GM21423 (cell line): ENCODE data around the gene CDH11.

Source experiments
- ATAC-seq: cut with Tn5 transposase; IDR thresholded peaks from one replicate; pipeline ENCODE4 v1.9.1; 2021; ENCODE audit warnings: mild to moderate bottlenecking, moderate library complexity; ENCODE audit not compliant: unreplicated experiment

Gene CDH11

DNA sequence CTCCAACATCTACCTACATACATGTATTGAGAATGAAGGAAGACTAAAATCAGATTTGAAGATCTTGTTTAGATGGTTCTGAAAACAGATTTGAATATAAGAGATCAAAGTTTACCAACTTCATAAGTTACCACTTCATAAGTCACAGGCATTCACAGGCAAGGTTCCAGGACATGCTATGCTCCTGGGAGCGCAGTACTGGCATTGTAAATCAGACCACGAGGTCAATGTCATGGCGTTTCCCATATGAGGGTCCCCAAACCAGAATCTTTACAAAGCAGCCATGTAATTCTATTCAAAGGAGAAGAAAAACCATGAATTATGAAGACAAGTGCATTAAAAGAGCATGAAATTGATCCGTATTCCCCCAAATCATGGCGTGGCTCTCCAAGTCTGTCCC, 3.0 kb downstream of the CDH11 start:
- no peak for ATAC-seq

DNA sequence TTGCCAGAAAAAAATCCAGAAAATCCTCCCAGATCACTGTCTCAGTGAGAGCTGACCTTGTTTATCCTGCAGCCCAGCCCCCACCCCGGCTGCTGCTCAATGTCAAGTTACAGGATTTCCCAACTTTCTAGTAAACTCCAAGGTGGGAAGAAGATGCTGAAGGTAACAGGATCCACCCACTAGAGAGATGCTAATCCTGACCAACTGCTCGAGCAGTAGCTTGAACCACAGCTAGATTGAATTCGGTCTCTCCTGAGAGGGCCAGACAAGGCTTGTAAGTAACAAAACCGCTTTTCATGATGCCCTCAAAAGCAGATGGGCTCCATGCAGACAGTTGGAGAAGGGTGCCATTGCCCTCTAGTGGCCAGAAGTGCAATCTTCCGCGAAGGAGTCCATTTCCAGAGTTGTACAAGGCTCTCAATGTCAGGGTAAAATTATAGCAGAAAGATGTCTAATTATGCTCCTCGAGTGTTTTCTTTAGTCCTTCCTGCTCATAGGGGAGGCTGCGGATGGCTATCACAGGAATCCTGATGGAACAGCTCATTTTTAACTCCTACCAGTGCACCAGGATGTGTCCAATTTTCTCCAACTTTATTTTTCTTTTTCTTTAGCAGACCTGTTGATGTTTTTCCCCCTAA, 3.9 kb downstream of the CDH11 start:
- ATAC-seq = peak; percentile 81

- ATAC-seq = no peak
Observed at GRCh38 chr16:65116818-65117430, 4.9 kb downstream of the CDH11 start.

GRCh38 chr16:65116216-65116615, 5.6 kb downstream of the CDH11 start:
- ATAC-seq = no peak

DNA sequence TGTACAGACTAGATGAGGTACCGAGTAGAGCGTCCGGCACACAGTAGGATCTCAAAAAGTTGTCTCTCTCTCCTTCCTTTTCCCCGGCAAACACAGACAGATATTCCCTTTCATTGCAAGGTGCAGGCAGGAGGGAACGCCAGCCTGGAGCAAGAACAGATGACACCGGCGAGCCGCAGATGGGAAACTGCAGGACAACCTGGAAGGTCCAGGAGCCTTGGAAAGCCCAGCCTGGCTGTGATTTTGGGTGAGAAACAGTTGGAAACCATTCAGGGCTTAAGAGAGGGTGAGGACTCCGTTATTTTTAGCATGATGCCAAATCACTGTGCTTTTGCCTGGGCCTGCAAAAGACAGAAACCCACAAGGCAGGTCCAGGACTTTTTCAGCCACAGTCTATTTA, 7.3 kb downstream of the CDH11 start:
- no peak for ATAC-seq

DNA sequence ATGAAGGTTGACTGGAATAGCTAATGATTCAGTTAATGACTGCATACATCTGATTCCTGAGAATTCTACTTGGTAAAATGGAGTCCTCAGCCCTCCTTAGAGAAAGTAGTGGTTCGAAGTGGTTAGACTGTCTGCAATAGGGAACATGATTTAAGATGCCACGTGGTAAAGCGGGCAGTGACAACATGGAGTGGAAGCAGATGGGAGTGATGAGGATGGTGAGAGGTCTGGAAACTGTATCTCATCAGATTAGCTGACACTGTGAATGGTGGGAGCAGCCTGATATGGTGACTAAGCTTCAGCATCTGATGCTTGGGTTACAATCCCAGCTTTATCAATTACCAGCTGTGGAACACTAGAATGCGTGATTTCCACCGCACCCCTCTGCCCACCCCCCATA, 8.4 kb downstream of the CDH11 start:
- no peak for ATAC-seq

DNA sequence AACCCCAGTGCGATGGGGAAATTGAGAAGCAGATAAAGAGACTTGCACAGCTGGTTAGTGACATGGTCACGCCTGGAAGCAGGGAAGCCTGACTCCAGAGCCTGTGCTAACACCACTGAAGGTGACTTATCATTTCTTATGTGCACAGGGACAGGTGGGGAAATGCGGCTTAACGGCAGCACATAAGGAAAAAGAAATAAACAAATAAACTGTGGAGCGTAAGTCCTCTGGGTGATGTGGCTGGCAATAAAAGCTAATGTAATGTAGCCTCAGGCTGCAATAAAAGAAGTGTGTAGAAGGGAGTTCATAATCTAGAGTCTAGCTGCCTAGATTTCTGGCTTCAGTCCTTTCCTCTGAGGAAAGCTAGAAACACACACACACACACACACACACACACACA, 10.6 kb downstream of the CDH11 start:
- ATAC-seq = no peak

- no peak for ATAC-seq
Observed at GRCh38 chr16:65106757-65107156, 15.1 kb downstream of the CDH11 start.

DNA sequence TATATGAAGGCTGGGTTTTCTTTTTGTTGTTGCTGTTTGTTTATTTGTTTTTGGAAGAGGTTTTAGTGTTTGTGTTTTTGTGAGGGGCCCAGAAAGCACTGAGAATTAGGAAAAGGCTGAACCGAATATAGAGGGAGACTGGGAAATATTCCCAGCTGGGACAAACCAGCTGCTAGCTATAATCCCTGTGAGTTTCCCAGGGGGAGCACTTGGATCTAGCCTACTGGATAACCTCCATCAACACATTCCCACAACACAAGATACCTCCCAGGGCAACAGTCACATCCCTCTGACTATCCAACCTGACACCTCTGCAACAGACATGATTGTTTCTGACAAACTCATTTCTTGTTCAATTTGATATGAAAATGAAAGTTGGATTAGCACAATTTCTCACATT, 16.7 kb downstream of the CDH11 start:
- no peak for ATAC-seq

- ATAC-seq = no peak
Observed at GRCh38 chr16:65104471-65104870, 17.4 kb downstream of the CDH11 start.

- ATAC-seq = no peak
Observed at GRCh38 chr16:65102326-65102725, 19.5 kb downstream of the CDH11 start.

- ATAC-seq = no peak
Observed at GRCh38 chr16:65101009-65101408, 20.9 kb downstream of the CDH11 start.

DNA sequence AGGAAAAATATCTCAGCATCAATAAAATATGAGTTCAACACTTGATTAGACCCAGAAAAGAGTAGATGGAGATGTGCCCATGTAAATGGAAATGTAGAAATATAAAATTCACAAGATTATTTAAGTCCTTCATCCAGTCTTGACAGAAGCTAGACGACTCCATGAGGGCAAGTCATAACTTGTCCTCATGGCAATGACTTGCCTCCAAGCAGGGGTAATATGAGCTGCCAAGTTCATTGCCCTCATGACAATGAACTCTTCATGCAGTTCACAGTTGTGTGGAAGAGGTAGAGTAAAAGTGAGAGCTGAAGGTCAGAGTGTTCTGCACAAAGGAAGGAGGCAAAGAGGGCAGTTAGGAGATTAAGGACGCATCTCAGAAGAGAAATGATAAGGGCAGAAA, 22.3 kb downstream of the CDH11 start:
- ATAC-seq = no peak

GRCh38 chr16:65098916-65099315, 22.9 kb downstream of the CDH11 start:
- no peak for ATAC-seq

GRCh38 chr16:65097296-65097695, 24.6 kb downstream of the CDH11 start:
- ATAC-seq = no peak

- ATAC-seq = no peak
Observed at GRCh38 chr16:65095906-65096305, 26.0 kb downstream of the CDH11 start.

- no peak for ATAC-seq
Observed at GRCh38 chr16:65095090-65095728, 26.7 kb downstream of the CDH11 start.

GRCh38 chr16:65094009-65094408, 27.9 kb downstream of the CDH11 start:
- ATAC-seq = no peak

DNA sequence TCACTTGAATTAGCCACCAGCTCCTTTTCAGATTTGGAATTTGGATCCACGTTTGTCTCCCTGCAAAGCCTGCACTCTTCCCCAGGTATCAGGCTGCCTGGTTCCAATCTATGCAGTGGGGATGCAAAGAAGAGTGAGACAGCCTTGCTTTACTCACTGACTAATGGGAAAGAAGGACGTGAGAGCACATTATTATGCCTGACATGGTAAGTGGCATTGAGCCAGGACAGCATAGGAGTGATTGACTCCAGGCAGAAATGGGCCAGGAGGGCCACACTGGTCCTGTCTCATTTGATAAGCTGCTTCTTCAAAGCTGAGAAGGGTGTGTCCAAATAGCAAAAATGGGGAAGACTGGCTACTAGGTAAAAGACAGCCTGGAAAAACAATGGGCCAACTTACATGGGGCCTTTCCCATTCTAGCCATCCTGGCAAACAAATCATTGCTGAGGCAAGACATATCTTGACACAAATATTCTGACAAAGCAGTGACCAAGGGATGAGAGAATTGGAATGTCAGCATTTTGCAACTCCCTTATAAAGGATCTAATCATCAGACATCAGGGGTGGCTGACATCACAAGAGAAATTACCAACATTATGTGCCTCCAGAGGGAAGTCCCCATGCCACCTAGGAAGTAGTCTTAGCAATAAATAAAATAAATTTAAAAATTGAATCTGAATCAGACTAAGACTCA, 38.6 kb downstream of the CDH11 start:
- no peak for ATAC-seq

DNA sequence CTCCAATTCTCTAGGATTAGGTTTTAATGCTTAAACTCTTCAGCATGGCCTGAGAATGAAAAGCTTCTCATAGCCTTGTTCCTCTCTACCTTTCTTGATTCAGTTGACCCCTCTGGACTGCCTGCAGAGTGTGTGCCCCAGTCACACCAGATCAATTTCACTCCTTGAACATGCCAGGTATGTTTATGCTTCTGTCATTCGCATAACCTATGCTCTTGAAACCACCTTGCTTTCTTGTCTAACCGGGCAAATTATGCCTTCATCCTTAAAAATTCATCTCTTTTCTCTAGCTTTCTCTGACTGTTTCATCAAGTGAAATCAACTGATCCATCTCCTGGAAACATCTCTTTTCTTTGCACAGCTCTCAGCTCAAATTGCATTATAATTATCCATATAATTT, 42.3 kb downstream of the CDH11 start:
- no peak for ATAC-seq

GRCh38 chr16:65077181-65077580, 44.7 kb downstream of the CDH11 start:
- no peak for ATAC-seq

DNA sequence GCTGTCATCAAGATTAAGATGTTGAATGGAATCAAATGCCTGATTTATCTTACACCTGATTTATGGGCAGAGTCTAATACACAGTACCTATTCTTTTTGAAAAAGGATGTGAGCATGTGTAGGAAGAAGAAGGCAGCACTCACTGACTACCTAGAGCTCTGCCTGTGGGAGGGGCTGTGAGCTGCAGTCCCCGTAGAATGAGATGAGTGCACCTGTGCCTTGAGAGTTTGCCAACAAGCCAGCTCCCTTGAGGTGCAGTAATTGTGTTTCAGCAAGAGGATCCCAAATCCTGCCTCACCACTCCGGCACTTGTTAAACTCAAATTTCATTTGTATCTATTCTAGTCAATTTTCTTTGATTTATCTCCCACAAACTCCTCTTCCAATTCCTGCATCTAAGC, 46.0 kb downstream of the CDH11 start:
- no peak for ATAC-seq
